ENCODE results near the gene GMCL2. TPM values are rescaled to one million over a fixed set of nuclear protein-coding genes. Genes with fewer than 3 reads are reported as not detected.
"Not testable (repeated sequence)": the region's sequence is repeated elsewhere in the genome, so short reads cannot be mapped to it uniquely, and the experiment has no call there.

The GMCL2 gene
- total RNA-seq, 2 donors from 2014 or later = not detected

DNA sequence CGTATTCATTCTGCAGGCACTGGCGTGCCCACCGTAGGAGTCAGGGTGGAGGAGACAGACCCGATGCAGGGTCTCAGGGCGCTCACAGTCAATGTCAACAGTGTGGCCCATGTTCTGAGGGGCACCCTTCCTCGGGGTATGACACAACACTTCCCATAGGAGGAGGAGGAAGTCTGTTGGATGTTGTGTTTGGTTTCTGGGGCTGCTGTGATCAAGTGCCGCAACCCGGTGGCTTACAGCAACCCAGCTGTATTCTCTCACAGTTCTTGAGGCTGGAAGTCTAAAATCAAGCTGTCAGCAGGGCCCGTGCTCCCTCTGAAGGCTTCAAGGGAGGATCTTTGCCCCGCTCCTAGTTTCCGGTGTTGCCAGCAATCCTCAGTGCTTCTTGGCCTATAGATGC, 11.5 kb upstream of the GMCL2 start:
- peaks cover 0 to 2% of the 10 kb centered on the region in 2 donors for H3K4me1 ChIP-seq (ENCODE audit: control insufficient read depth in 1 of 2, low read depth in 2 of 2)
- H3K36me3 ChIP-seq = no peaks in the 10 kb centered on the region
- H3K27ac ChIP-seq = no peak overlapping the region
- TF ChIP-seq, protein P1, sequence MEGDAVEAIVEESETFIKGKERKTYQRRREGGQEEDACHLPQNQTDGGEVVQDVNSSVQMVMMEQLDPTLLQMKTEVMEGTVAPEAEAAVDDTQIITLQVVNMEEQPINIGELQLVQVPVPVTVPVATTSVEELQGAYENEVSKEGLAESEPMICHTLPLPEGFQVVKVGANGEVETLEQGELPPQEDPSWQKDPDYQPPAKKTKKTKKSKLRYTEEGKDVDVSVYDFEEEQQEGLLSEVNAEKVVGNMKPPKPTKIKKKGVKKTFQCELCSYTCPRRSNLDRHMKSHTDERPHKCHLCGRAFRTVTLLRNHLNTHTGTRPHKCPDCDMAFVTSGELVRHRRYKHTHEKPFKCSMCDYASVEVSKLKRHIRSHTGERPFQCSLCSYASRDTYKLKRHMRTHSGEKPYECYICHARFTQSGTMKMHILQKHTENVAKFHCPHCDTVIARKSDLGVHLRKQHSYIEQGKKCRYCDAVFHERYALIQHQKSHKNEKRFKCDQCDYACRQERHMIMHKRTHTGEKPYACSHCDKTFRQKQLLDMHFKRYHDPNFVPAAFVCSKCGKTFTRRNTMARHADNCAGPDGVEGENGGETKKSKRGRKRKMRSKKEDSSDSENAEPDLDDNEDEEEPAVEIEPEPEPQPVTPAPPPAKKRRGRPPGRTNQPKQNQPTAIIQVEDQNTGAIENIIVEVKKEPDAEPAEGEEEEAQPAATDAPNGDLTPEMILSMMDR (IDR thresholded peaks at IDR 0.05) = no peak
- no peak for DNase-seq (ENCODE audit: low spot score)
- ATAC-seq (ENCODE audit: insufficient number of reproducible peaks, low FRiP score, low read depth) = no peak
- no peaks in the 10 kb centered on the region for H3K27me3 ChIP-seq (replicated peaks; ENCODE audit: insufficient read depth)
- H3K9me3 ChIP-seq = no peaks in the 10 kb centered on the region
- no peak overlapping the region for H3K4me3 ChIP-seq

DNA sequence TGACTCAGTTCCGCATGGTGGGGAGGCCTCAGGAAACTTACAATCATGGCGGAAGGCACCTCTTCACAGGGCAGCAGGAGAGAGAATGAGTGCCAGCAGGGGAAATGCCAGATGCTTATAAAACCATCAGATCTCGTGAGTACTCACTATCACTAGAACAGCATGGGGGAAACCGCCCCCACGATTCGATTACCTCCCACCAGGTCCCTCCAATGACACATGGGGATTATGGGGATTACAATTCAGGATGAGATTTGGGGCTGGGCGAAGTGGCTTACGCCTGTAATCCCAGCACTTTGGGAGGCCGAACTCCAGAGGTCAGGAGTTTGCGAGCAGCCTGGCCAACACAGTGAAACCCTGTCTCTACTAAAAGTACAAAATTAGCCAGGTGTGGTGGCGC, 11.0 kb upstream of the GMCL2 start:
- not testable (repeated sequence) for H3K4me1 ChIP-seq (ENCODE audit: control insufficient read depth in 1 of 2, low read depth in 2 of 2); H3K36me3 ChIP-seq; H3K27ac ChIP-seq; H3K27me3 ChIP-seq (replicated peaks; ENCODE audit: insufficient read depth); DNase-seq (ENCODE audit: low spot score); H3K9me3 ChIP-seq; ATAC-seq (ENCODE audit: insufficient number of reproducible peaks, low FRiP score, low read depth); H3K4me3 ChIP-seq

DNA sequence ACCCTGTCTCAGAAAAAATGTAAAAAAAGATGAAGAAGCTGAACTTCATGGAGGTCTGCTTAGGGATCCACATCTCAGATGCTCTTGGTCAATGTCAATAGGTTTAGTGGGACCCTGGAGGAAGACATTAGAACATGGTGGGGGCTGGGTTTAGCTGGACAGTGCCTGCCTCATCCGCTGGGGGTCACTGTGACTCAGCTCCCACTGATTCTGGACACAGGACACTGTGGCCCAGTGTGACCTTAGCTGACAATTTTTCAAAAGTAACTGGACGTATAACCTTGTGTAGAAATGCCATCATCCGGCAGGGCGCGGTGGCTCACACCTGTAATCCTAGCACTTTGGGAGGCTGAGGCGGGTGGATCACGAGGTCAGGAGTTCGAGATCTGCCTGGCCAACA, 9.8 kb upstream of the GMCL2 start:
- Histone ChIP-seq H3K27me3 (replicated peaks; ENCODE audit: insufficient read depth) (no peaks in the 10 kb centered on the region), H3K9me3 (no peaks in the 10 kb centered on the region), H3K4me1 (ENCODE audit: control insufficient read depth in 1 of 2, low read depth in 2 of 2) (no peaks in the 10 kb centered on the region), H3K27ac (no peak overlapping the region), H3K36me3 (no peaks in the 10 kb centered on the region), H3K4me3 (no peak overlapping the region)
- no peak for ATAC-seq (ENCODE audit: insufficient number of reproducible peaks, low FRiP score, low read depth)
- TF ChIP-seq, protein P1 (IDR thresholded peaks at IDR 0.05) = no peak
- DNase-seq (ENCODE audit: low spot score) = no peak

DNA sequence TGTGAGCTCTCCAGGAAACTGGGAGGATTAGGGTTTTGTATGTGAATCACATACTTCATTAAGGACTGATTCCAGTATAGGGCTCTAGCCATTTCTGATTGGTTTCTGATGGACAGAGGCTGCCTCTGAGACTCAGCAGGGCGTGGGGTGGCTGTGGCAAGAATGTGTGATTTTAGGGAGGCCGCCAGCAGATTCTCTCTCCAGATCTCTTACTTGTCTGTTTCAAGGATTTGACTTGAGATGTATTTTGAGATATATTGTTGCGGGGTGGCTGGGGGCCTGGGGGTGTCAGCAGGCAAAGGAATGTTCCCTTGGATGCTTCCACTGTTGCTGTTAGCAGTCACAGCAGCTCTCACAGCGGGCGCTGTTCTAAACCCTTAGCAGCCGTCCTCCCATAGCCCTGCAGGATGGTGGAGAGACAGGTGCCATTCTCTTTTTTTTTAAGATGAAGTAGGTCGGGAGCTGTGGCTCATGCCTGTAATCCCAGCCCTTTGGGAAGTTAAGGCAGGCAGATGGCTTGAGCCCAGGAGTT, 9.2 kb upstream of the GMCL2 start:
- TF ChIP-seq, protein P1 (IDR thresholded peaks at IDR 0.05) = no peak
- Histone ChIP-seq H3K27ac (no peak overlapping the region), H3K4me1 (ENCODE audit: control insufficient read depth in 1 of 2, low read depth in 2 of 2) (no peaks in the 10 kb centered on the region), H3K36me3 (no peaks in the 10 kb centered on the region), H3K27me3 (replicated peaks; ENCODE audit: insufficient read depth) (no peaks in the 10 kb centered on the region), H3K9me3 (no peaks in the 10 kb centered on the region), H3K4me3 (no peak overlapping the region)
- ATAC-seq (ENCODE audit: insufficient number of reproducible peaks, low FRiP score, low read depth) = no peak
- DNase-seq (ENCODE audit: low spot score) = no peak

DNA sequence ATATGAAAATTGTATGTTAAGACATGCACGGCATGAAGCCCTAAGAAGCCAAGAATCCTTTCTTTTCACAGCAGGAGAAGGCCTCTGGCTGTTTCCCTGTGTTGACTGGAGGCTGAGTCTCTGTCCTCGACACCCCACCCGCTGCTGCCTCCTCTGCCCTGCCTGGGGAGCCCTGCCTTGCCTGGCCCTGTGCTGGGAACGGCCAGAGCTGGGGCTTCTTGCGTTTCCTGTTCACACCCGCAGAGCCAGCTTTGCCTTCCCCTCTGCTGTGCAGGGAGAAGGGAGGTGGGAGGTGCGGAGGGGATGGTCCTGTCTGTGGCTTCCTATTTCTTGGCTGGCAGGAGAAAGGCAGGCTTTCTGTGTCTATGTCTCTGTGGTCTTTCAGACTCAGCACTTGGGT, 6.9 kb upstream of the GMCL2 start:
- Histone ChIP-seq H3K4me1 (ENCODE audit: control insufficient read depth in 1 of 2, low read depth in 2 of 2) (no peaks in the 10 kb centered on the region), H3K36me3 (no peaks in the 10 kb centered on the region), H3K4me3 (no peak overlapping the region), H3K27ac (no peak overlapping the region), H3K9me3 (no peaks in the 10 kb centered on the region), H3K27me3 (replicated peaks; ENCODE audit: insufficient read depth) (no peaks in the 10 kb centered on the region)
- TF ChIP-seq, protein P1 (IDR thresholded peaks at IDR 0.05) = no peak
- no peak for ATAC-seq (ENCODE audit: insufficient number of reproducible peaks, low FRiP score, low read depth)
- no peak for DNase-seq (ENCODE audit: low spot score)

DNA sequence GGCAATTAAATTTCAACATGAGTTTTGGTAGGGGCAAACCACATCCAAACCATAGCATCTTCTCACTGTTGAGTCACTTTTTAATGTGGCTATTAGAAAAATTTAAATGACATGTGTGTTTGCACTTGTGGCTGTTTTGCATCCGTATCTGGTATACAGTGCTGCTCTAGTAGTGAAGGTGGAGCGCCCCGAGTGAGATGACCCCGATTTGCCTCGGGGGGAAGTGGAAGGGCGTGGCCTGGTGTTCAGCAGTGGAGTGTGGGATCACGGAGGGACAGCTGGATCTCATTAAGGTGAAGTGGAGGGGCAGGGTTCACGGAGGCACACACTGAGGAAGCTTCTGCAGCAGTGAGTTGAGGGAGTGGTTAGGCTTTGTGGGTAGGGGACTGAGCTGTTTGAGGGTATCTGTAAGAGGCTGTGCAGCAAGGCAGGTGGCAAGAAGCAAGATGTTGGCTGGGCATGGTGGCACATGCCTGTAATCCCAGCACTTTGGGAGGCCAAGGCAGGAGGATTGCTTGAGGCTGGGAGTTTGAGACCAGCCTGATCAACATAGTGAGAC, 6.2 kb upstream of the GMCL2 start:
- Histone ChIP-seq H3K36me3 (no peaks in the 10 kb centered on the region), H3K4me1 (ENCODE audit: control insufficient read depth in 1 of 2, low read depth in 2 of 2) (no peaks in the 10 kb centered on the region), H3K9me3 (no peaks in the 10 kb centered on the region), H3K27ac (no peak overlapping the region), H3K4me3 (no peak overlapping the region), H3K27me3 (replicated peaks; ENCODE audit: insufficient read depth) (no peaks in the 10 kb centered on the region)
- no peak for DNase-seq (ENCODE audit: low spot score)
- TF ChIP-seq, protein P1 (IDR thresholded peaks at IDR 0.05) = no peak
- ATAC-seq (ENCODE audit: insufficient number of reproducible peaks, low FRiP score, low read depth) = no peak
